GM21825 (cell line): Measurements from ENCODE around the gene FNTB.
"Not testable (repeated sequence)": the region's sequence is repeated elsewhere in the genome, so short reads cannot be mapped to it uniquely, and the experiment has no call there.

Source experiments
- ATAC-seq: cut with Tn5 transposase; IDR thresholded peaks from one replicate; pipeline ENCODE4 v1.9.1; 2021; ENCODE audit warnings: mild to moderate bottlenecking, moderate library complexity; ENCODE audit not compliant: unreplicated experiment

FNTB gene

GRCh38 chr14:65079768-65080167 lies 93.1 kb downstream of the FNTB start:
- no peak for ATAC-seq

GRCh38 chr14:65080960-65081747 lies 94.5 kb downstream of the FNTB start:
- ATAC-seq: no peak

GRCh38 chr14:65082930-65083329 lies 96.2 kb downstream of the FNTB start:
- no peak for ATAC-seq

- ATAC-seq: no peak
These were observed 98.1 kb downstream of the FNTB start for GRCh38 chr14:65084554-65085505.

GRCh38 chr14:65086686-65087085 lies 100.0 kb downstream of the FNTB start:
- not testable (repeated sequence) for ATAC-seq

- ATAC-seq: not testable (repeated sequence)
These were observed 101.1 kb downstream of the FNTB start for GRCh38 chr14:65087835-65088234.

- ATAC-seq: no peak
These were observed 105.7 kb downstream of the FNTB start for GRCh38 chr14:65092349-65092748.

- ATAC-seq: no peak
These were observed 109.0 kb downstream of the FNTB start for GRCh38 chr14:65095633-65096205.

- no peak for ATAC-seq
These were observed 109.8 kb downstream of the FNTB start for GRCh38 chr14:65096323-65097089.

- no peak for ATAC-seq
These were observed 111.9 kb downstream of the FNTB start for GRCh38 chr14:65098586-65098985.

- no peak for ATAC-seq
These were observed 114.3 kb downstream of the FNTB start for GRCh38 chr14:65100922-65101541.

- peak; percentile 28 for ATAC-seq
These were observed 115.1 kb downstream of the FNTB start for GRCh38 chr14:65101631-65102440.

GRCh38 chr14:65102441-65103149 lies 115.9 kb downstream of the FNTB start, which contains the start of gene MAX:
Gene MAX, minus strand, starts transcription at chr14:65102517. Its CDS starts 178 bp downstream, at chr14:65102339.
- peak; percentile 87 for ATAC-seq

- no peak for ATAC-seq
These were observed 116.6 kb downstream of the FNTB start for GRCh38 chr14:65103150-65103760.

GRCh38 chr14:65104791-65105190 lies 118.1 kb downstream of the FNTB start:
- ATAC-seq: no peak

GRCh38 chr14:65106316-65106715 lies 119.6 kb downstream of the FNTB start:
- no peak for ATAC-seq

- no peak for ATAC-seq
These were observed 120.0 kb downstream of the FNTB start for GRCh38 chr14:65106736-65107135.

GRCh38 chr14:65107200-65107599 lies 120.5 kb downstream of the FNTB start:
- ATAC-seq: no peak
